ENCODE results near the gene HYAL2. TPM values are rescaled to one million over a fixed set of nuclear protein-coding genes. Genes with fewer than 3 reads are reported as not detected.
A peak's percentile ranks its signal among the peaks of the same experiment; 100 is the strongest.

HYAL2 gene
- total and polyA plus RNA-seq, 12 donors: 25.1 to 135 (median 39.0) TPM

- peak overlapping the region in 6 of 10 donors; percentile 45 to 98 (median 95) for H3K27ac ChIP-seq
- peaks cover 0 to 33% (median 6%) of the 10 kb centered on the region in 7 donors for H3K27me3 ChIP-seq
- no peaks in the 10 kb centered on the region for H3K9me3 ChIP-seq
- ATAC-seq (no peak), DNase-seq (no peak)
- peaks cover 13 to 77% (median 59%) of the 10 kb centered on the region in 9 donors for H3K4me1 ChIP-seq
- no peaks in the 10 kb centered on the region for H3K36me3 ChIP-seq
- TF ChIP-seq, protein P1, sequence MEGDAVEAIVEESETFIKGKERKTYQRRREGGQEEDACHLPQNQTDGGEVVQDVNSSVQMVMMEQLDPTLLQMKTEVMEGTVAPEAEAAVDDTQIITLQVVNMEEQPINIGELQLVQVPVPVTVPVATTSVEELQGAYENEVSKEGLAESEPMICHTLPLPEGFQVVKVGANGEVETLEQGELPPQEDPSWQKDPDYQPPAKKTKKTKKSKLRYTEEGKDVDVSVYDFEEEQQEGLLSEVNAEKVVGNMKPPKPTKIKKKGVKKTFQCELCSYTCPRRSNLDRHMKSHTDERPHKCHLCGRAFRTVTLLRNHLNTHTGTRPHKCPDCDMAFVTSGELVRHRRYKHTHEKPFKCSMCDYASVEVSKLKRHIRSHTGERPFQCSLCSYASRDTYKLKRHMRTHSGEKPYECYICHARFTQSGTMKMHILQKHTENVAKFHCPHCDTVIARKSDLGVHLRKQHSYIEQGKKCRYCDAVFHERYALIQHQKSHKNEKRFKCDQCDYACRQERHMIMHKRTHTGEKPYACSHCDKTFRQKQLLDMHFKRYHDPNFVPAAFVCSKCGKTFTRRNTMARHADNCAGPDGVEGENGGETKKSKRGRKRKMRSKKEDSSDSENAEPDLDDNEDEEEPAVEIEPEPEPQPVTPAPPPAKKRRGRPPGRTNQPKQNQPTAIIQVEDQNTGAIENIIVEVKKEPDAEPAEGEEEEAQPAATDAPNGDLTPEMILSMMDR (IDR thresholded peaks at IDR 0.05): no peak
- H3K4me3 ChIP-seq: peak overlapping the region in 4 of 10 donors; percentile 8 to 71 (median 54)
- intact Hi-C loops (cut with DNase I): loop anchor here in 5 of 10 donors (2.0 to 10.0 kb wide), 8 partner anchors 41 to 148 kb away; partner anchors contain the start of genes HYAL2 (in 2 of the 5), GNAT1 (in 1 of the 5) and TUSC2 (in 1 of the 5)
- 87 to 88% methylated on average over 8 of the region's 8 CpGs for WGBS, 2 donors
Observed at GRCh38 chr3:50269977-50270413, 52.5 kb downstream of the HYAL2 start.

DNA sequence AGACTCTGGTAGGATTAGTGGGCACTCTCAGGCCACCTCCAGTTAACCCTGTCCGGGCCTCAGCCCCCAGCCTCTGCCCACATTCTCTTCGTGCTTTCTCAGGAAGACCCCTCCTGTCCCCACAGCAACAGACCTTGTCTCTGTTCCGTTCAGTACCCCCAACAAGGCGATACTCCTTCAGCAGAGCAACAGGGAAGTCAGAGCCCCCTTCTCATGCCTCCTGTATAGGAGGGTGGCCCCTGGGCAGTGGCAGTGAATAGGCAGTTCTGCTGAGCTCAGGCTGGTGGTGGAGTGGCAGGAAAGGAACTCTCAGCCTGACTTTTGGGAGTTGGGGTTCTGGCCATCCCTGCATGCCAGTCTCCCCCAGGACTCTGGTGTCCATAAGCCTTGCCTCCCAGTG, 53.1 kb downstream of the HYAL2 start:
- H3K27me3 ChIP-seq: peaks cover 0 to 27% (median 2%) of the 10 kb centered on the region in 7 donors
- peak overlapping the region in 9 of 10 donors; percentile 14 to 71 (median 34) for H3K4me3 ChIP-seq
- peak overlapping the region in 9 of 10 donors; percentile 45 to 98 (median 90) for H3K27ac ChIP-seq
- ATAC-seq (no peak), DNase-seq (peak in 1 of 2 donors; percentile 20)
- intact Hi-C loops (cut with DNase I): loop anchor here in 1 of 10 donors (10.0 kb wide), 1 partner anchor 55 kb away; the partner anchor contains the start of genes HYAL2 and TUSC2
- H3K36me3 ChIP-seq: no peaks in the 10 kb centered on the region
- WGBS, 2 donors: 73 to 77% methylated on average over 4 of the region's 4 CpGs
- TF ChIP-seq, protein P1 (IDR thresholded peaks at IDR 0.05): no peak
- no peaks in the 10 kb centered on the region for H3K9me3 ChIP-seq
- peaks cover 18 to 77% (median 62%) of the 10 kb centered on the region in 9 donors for H3K4me1 ChIP-seq

DNA sequence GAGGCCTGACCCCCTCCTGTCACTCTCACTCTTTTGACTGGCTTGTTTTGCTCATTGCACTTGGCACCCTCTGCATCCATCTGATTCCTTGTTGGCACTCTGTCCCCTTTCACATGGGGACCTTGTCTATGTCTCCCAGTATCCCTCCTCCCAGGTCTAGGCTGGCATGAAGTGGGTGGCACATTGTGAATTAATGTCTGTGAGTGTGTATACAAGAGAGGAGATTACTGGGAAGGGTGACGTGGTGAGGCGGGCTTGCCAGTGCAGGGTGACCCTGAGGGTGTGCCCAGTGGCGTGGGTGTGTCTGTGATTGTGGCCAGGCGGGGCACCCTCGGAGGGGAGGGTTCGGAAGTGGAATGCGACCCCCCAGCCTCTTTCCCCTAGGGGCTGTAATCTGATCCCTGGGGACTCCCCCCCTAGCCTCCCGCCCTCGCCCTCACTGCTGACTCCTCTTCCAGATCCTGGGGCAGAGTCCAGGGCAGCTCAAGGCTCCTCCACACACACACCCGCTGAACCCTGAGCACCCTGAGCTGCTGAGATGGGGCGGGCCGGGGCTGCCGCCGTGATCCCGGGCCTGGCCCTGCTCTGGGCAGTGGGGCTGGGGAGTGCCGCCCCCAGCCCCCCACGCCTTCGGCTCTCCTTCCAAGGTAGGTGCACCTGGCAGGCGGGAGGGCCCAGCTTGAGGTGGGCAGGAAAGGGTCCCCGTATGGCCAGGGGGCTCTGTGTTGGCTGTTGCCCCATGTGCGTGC, 53.7 kb downstream of the HYAL2 start, which contains the start of gene SEMA3B:
Gene SEMA3B, plus strand, starts transcription at position 445 of the 749 bp plus-strand sequence. Its CDS starts 94 bp downstream, at position 539.
- Histone ChIP-seq H3K4me3 (peak within 1 kb of the TSS in 9 of 10 donors; percentile 47 to 71 (median 63)), H3K4me1 (peaks cover 20 to 77% (median 62%) of the 10 kb centered on the region in 9 donors), H3K27me3 (peaks cover 0 to 22% (median 0%) of the 10 kb centered on the region in 7 donors), H3K9me3 (no peaks in the 10 kb centered on the region), H3K27ac (peak within 1 kb of the TSS in 9 of 10 donors; percentile 58 to 98 (median 94)), H3K36me3 (no peaks in the 10 kb centered on the region)
- ATAC-seq: peak; percentile 3 to 67 (median 30)
- 36 to 42% methylated on average over 21 of the region's 21 CpGs for WGBS, 2 donors
- TF ChIP-seq, protein P1 (IDR thresholded peaks at IDR 0.05): no peak
- DNase-seq: peak; percentile 66 to 68
- intact Hi-C loops (cut with DNase I): loop anchor here in 1 of 10 donors (10.0 kb wide), 1 partner anchor 56 kb away; the partner anchor contains the start of genes HYAL2 and TUSC2

GRCh38 chr3:50268276-50268675, 54.3 kb downstream of the HYAL2 start:
- TF ChIP-seq, protein P1 (IDR thresholded peaks at IDR 0.05): no peak
- DNase-seq (no peak), ATAC-seq (peak in 1 of 8 donors; percentile 0)
- Histone ChIP-seq H3K27me3 (peaks cover 0 to 16% (median 0%) of the 10 kb centered on the region in 7 donors), H3K4me1 (peaks cover 20 to 75% (median 57%) of the 10 kb centered on the region in 9 donors), H3K9me3 (no peaks in the 10 kb centered on the region), H3K4me3 (peak overlapping the region in 6 of 10 donors; percentile 47 to 71 (median 64)), H3K27ac (peak overlapping the region in 9 of 10 donors; percentile 58 to 98 (median 94)), H3K36me3 (no peaks in the 10 kb centered on the region)
- intact Hi-C loops (cut with DNase I): loop anchor here in 1 of 10 donors (10.0 kb wide), 1 partner anchor 57 kb away; the partner anchor contains the start of genes HYAL2 and TUSC2
- WGBS, 2 donors: 50 to 54% methylated on average over 3 of the region's 3 CpGs

All from heart right ventricle (tissue), 16 donors.